Measurements from ENCODE around the gene RAP1GAP2. TPM values are rescaled to one million over a fixed set of nuclear protein-coding genes. Genes with fewer than 3 reads are reported as not detected.
A peak's percentile ranks its signal among the peaks of the same experiment; 100 is the strongest.

The RAP1GAP2 gene
- polyA plus RNA-seq, 3 donors, result 1.5 to 48.4 (median 6.1) TPM

GRCh38 chr17:2965621-2966595 lies 169.7 kb downstream of the RAP1GAP2 start:
- Mint-ChIP-seq H3K4me3 (no peak overlapping the region), H3K27me3 (ENCODE audit: low read depth in 3 of 3) (peaks cover 0 to 2% (median 0%) of the 10 kb centered on the region in 3 donors), H3K4me1 (no peaks in the 10 kb centered on the region), H3K9me3 (peaks cover 0 to 5% (median 0%) of the 10 kb centered on the region in 7 donors), H3K27ac (peak overlapping the region in 1 of 7 donors; percentile 72), H3K36me3 (peaks cover 61 to 73% of the 10 kb centered on the region in 2 donors)
- Histone ChIP-seq H3K4me1 (ENCODE audit: control insufficient read depth in 1 of 2, insufficient read depth in 2 of 2, low read length in 2 of 2) (no peaks in the 10 kb centered on the region), H3K9me3 (replicated peaks in 1 of 2; ENCODE audit: control insufficient read depth in 1 of 2, insufficient read depth in 1 of 2, low read length in 2 of 2) (no peaks in the 10 kb centered on the region), H3K36me3 (replicated peaks in 1 of 2; ENCODE audit: control insufficient read depth in 1 of 2, insufficient read depth in 2 of 2, low read length in 2 of 2) (peaks cover 66 to 67% of the 10 kb centered on the region in 2 donors), H3K79me2 (ENCODE audit: insufficient read depth, low read length) (no peaks in the 10 kb centered on the region), H3K4me2 (replicated peaks; ENCODE audit: extremely low read depth, low read length, poor library complexity, severe bottlenecking) (no peak overlapping the region), H3K27me3 (ENCODE audit: control insufficient read depth in 2 of 2, insufficient read depth in 2 of 2, low read length in 2 of 2) (no peaks in the 10 kb centered on the region), H3K4me3 (replicated peaks in 1 of 3; ENCODE audit: low read depth in 2 of 3, low read length in 3 of 3) (no peak overlapping the region), H4K20me1 (ENCODE audit: insufficient read depth, low read length) (peaks cover 48% of the 10 kb centered on the region), H3K27ac (ENCODE audit: low read depth in 1 of 2, low read length in 2 of 2) (no peak overlapping the region), H3K9ac (ENCODE audit: insufficient read depth, low read length, poor library complexity, severe bottlenecking) (no peak overlapping the region), H2AFZ (ENCODE audit: insufficient read depth, low read depth, low read length, poor library complexity, severe bottlenecking) (no peak overlapping the region)
- no peak for DNase-seq
- WGBS (ENCODE audit: insufficient coverage), result 99% methylated on average over 10 of the region's 14 CpGs
- TF ChIP-seq, protein P1, sequence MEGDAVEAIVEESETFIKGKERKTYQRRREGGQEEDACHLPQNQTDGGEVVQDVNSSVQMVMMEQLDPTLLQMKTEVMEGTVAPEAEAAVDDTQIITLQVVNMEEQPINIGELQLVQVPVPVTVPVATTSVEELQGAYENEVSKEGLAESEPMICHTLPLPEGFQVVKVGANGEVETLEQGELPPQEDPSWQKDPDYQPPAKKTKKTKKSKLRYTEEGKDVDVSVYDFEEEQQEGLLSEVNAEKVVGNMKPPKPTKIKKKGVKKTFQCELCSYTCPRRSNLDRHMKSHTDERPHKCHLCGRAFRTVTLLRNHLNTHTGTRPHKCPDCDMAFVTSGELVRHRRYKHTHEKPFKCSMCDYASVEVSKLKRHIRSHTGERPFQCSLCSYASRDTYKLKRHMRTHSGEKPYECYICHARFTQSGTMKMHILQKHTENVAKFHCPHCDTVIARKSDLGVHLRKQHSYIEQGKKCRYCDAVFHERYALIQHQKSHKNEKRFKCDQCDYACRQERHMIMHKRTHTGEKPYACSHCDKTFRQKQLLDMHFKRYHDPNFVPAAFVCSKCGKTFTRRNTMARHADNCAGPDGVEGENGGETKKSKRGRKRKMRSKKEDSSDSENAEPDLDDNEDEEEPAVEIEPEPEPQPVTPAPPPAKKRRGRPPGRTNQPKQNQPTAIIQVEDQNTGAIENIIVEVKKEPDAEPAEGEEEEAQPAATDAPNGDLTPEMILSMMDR (IDR thresholded peaks at IDR 0.05), result no peak
- intact Hi-C loops (cut with micrococcal nuclease), result no loop called here

GRCh38 chr17:2967515-2967914 lies 171.3 kb downstream of the RAP1GAP2 start:
- Mint-ChIP-seq H3K4me1 (no peaks in the 10 kb centered on the region), H3K27ac (no peak overlapping the region), H3K27me3 (ENCODE audit: low read depth in 3 of 3) (no peaks in the 10 kb centered on the region), H3K9me3 (peaks cover 0 to 5% (median 0%) of the 10 kb centered on the region in 7 donors), H3K4me3 (no peak overlapping the region), H3K36me3 (peaks cover 56 to 68% of the 10 kb centered on the region in 2 donors)
- Histone ChIP-seq H3K4me2 (replicated peaks; ENCODE audit: extremely low read depth, low read length, poor library complexity, severe bottlenecking) (no peak overlapping the region), H3K27ac (ENCODE audit: low read depth in 1 of 2, low read length in 2 of 2) (no peak overlapping the region), H3K9ac (ENCODE audit: insufficient read depth, low read length, poor library complexity, severe bottlenecking) (no peak overlapping the region), H2AFZ (ENCODE audit: insufficient read depth, low read depth, low read length, poor library complexity, severe bottlenecking) (no peak overlapping the region), H4K20me1 (ENCODE audit: insufficient read depth, low read length) (peaks cover 34% of the 10 kb centered on the region), H3K79me2 (ENCODE audit: insufficient read depth, low read length) (no peaks in the 10 kb centered on the region), H3K4me1 (ENCODE audit: control insufficient read depth in 1 of 2, insufficient read depth in 2 of 2, low read length in 2 of 2) (no peaks in the 10 kb centered on the region), H3K27me3 (ENCODE audit: control insufficient read depth in 2 of 2, insufficient read depth in 2 of 2, low read length in 2 of 2) (no peaks in the 10 kb centered on the region), H3K9me3 (replicated peaks in 1 of 2; ENCODE audit: control insufficient read depth in 1 of 2, insufficient read depth in 1 of 2, low read length in 2 of 2) (no peaks in the 10 kb centered on the region), H3K36me3 (replicated peaks in 1 of 2; ENCODE audit: control insufficient read depth in 1 of 2, insufficient read depth in 2 of 2, low read length in 2 of 2) (peaks cover 55 to 64% of the 10 kb centered on the region in 2 donors), H3K4me3 (replicated peaks in 1 of 3; ENCODE audit: low read depth in 2 of 3, low read length in 3 of 3) (no peak overlapping the region)
- TF ChIP-seq, protein P1 (IDR thresholded peaks at IDR 0.05), result no peak
- WGBS (ENCODE audit: insufficient coverage), result 100% methylated on average over 5 of the region's 6 CpGs
- intact Hi-C loops (cut with micrococcal nuclease), result no loop called here
- no peak for DNase-seq

Measured in CD14-positive monocyte (primary cell).